Measurements from ENCODE around the gene NQO2.
"Not testable (repeated sequence)": the region's sequence is repeated elsewhere in the genome, so short reads cannot be mapped to it uniquely, and the experiment has no call there.

NQO2 gene

GRCh38 chr6:2970034-2970685 lies 29.5 kb upstream of the NQO2 start:
- DNase-seq (ENCODE audit: low read depth in 3 of 3): no peak

- peak in 1 of 3 experiments; percentile 33 for DNase-seq (ENCODE audit: low read depth in 3 of 3)
Measured at GRCh38 chr6:2970753-2971419, 28.8 kb upstream of the NQO2 start.

GRCh38 chr6:2971420-2972218 lies 28.1 kb upstream of the NQO2 start, which contains the start of gene SERPINB6:
SERPINB6 (minus strand) TSS chr6:2971567; CDS start chr6:2959332, 12,235 bp downstream.
- no peak for DNase-seq (ENCODE audit: low read depth in 3 of 3)

- DNase-seq (ENCODE audit: low read depth in 3 of 3): not testable (repeated sequence)
Measured at GRCh38 chr6:2972219-2972487, 27.5 kb upstream of the NQO2 start.

GRCh38 chr6:2972685-2973084 lies 27.0 kb upstream of the NQO2 start:
- not testable (repeated sequence) for DNase-seq (ENCODE audit: low read depth in 3 of 3)

- not testable (repeated sequence) for DNase-seq (ENCODE audit: low read depth in 3 of 3)
Measured at GRCh38 chr6:2973180-2973579, 26.5 kb upstream of the NQO2 start.

- no peak for DNase-seq (ENCODE audit: low read depth in 3 of 3)
Measured at GRCh38 chr6:2973676-2974075, 26.0 kb upstream of the NQO2 start.

- no peak for DNase-seq (ENCODE audit: low read depth in 3 of 3)
Measured at GRCh38 chr6:2976060-2976459, 23.6 kb upstream of the NQO2 start.

- DNase-seq (ENCODE audit: low read depth in 3 of 3): no peak
Measured at GRCh38 chr6:2976571-2977085, 23.1 kb upstream of the NQO2 start.

- no peak for DNase-seq (ENCODE audit: low read depth in 3 of 3)
Measured at GRCh38 chr6:2977290-2977689, 22.4 kb upstream of the NQO2 start.

- DNase-seq (ENCODE audit: low read depth in 3 of 3): no peak
Measured at GRCh38 chr6:2977799-2978590, 21.7 kb upstream of the NQO2 start.

- DNase-seq (ENCODE audit: low read depth in 3 of 3): no peak
Measured at GRCh38 chr6:2978923-2979322, 20.8 kb upstream of the NQO2 start.

- DNase-seq (ENCODE audit: low read depth in 3 of 3): no peak
Measured at GRCh38 chr6:2979819-2980464, 19.8 kb upstream of the NQO2 start.

- DNase-seq (ENCODE audit: low read depth in 3 of 3): no peak
Measured at GRCh38 chr6:2980465-2980855, 19.2 kb upstream of the NQO2 start.

GRCh38 chr6:2982426-2983117 lies 17.1 kb upstream of the NQO2 start:
- DNase-seq (ENCODE audit: low read depth in 3 of 3): no peak

- DNase-seq (ENCODE audit: low read depth in 3 of 3): no peak
Measured at GRCh38 chr6:2984738-2985406, 14.8 kb upstream of the NQO2 start.

GRCh38 chr6:2986722-2987221 lies 12.9 kb upstream of the NQO2 start:
- no peak for DNase-seq (ENCODE audit: low read depth in 3 of 3)

- no peak for DNase-seq (ENCODE audit: low read depth in 3 of 3)
Measured at GRCh38 chr6:2988094-2988425, 11.6 kb upstream of the NQO2 start.

- peak; percentile 46 to 69 (median 54) for DNase-seq (ENCODE audit: low read depth in 3 of 3)
Measured at GRCh38 chr6:2988426-2989331, 11.0 kb upstream of the NQO2 start.
